Measurements from ENCODE around the gene TSPAN15. TPM values are rescaled to one million over a fixed set of nuclear protein-coding genes. Genes with fewer than 3 reads are reported as not detected.

The TSPAN15 gene
- total and polyA plus RNA-seq, 4 donors: 44.3 to 68.4 (median 55.0) TPM

GRCh38 chr10:69480068-69480412, 28.8 kb downstream of the TSPAN15 start:
- Histone ChIP-seq H3K36me3 (ENCODE audit: control insufficient read depth in 4 of 4, insufficient read depth in 4 of 4, low read length in 4 of 4) (peaks cover 0 to 2% (median 0%) of the 10 kb centered on the region in 4 donors), H3K4me1 (ENCODE audit: control insufficient read depth in 5 of 5, insufficient read depth in 5 of 5, low read length in 5 of 5) (peaks cover 5 to 27% (median 19%) of the 10 kb centered on the region in 5 donors), H3K4me3 (no peak overlapping the region), H3K9me3 (ENCODE audit: control insufficient read depth in 4 of 4, insufficient read depth in 3 of 4, low read length in 3 of 4) (no peaks in the 10 kb centered on the region), H3K27me3 (ENCODE audit: control insufficient read depth in 3 of 3, insufficient read depth in 3 of 3, low read length in 2 of 3) (no peaks in the 10 kb centered on the region), H3K9ac (ENCODE audit: insufficient read depth in 1 of 2, low read length in 2 of 2) (peak overlapping the region in 1 of 2 donors; percentile 11), H3K27ac (ENCODE audit: low read depth in 1 of 2, low read length in 1 of 2) (peak overlapping the region; percentile 72 to 88)
- peak in 2 of 3 donors; percentile 56 to 71 for DNase-seq
- TF ChIP-seq CTCF (IDR thresholded peaks at IDR 0.05; ENCODE audit: control extremely low read depth, extremely low read depth): no peak
- ATAC-seq (ENCODE audit: insufficient read depth, low FRiP score): no peak
- 12 to 29% methylated on average over 1 of the region's 1 CpG for WGBS, 2 donors

GRCh38 chr10:69481305-69481704, 30.0 kb downstream of the TSPAN15 start:
- peaks cover 0 to 6% (median 0%) of the 10 kb centered on the region in 4 donors for H3K36me3 ChIP-seq (ENCODE audit: control insufficient read depth in 4 of 4, insufficient read depth in 4 of 4, low read length in 4 of 4)
- ATAC-seq (ENCODE audit: insufficient read depth, low FRiP score): no peak
- TF ChIP-seq CTCF (IDR thresholded peaks at IDR 0.05; ENCODE audit: control extremely low read depth, extremely low read depth): no peak
- peaks cover 5 to 30% (median 14%) of the 10 kb centered on the region in 5 donors for H3K4me1 ChIP-seq (ENCODE audit: control insufficient read depth in 5 of 5, insufficient read depth in 5 of 5, low read length in 5 of 5)
- H3K27me3 ChIP-seq (ENCODE audit: control insufficient read depth in 3 of 3, insufficient read depth in 3 of 3, low read length in 2 of 3): no peaks in the 10 kb centered on the region
- peak in 2 of 3 donors; percentile 41 to 65 for DNase-seq
- H3K9me3 ChIP-seq (ENCODE audit: control insufficient read depth in 4 of 4, insufficient read depth in 3 of 4, low read length in 3 of 4): no peaks in the 10 kb centered on the region
- H3K9ac ChIP-seq (ENCODE audit: insufficient read depth in 1 of 2, low read length in 2 of 2): no peak overlapping the region
- H3K4me3 ChIP-seq: no peak overlapping the region
- peak overlapping the region; percentile 72 to 84 for H3K27ac ChIP-seq (ENCODE audit: low read depth in 1 of 2, low read length in 1 of 2)
- WGBS, 2 donors: 39 to 56% methylated on average over 6 of the region's 6 CpGs

GRCh38 chr10:69481811-69482524, 30.7 kb downstream of the TSPAN15 start:
- TF ChIP-seq CTCF (IDR thresholded peaks at IDR 0.05; ENCODE audit: control extremely low read depth, extremely low read depth): no peak
- no peak overlapping the region for H3K9ac ChIP-seq (ENCODE audit: insufficient read depth in 1 of 2, low read length in 2 of 2)
- no peaks in the 10 kb centered on the region for H3K27me3 ChIP-seq (ENCODE audit: control insufficient read depth in 3 of 3, insufficient read depth in 3 of 3, low read length in 2 of 3)
- H3K27ac ChIP-seq (ENCODE audit: low read depth in 1 of 2, low read length in 1 of 2): peak overlapping the region; percentile 41 to 84
- no peaks in the 10 kb centered on the region for H3K9me3 ChIP-seq (ENCODE audit: control insufficient read depth in 4 of 4, insufficient read depth in 3 of 4, low read length in 3 of 4)
- no peak overlapping the region for H3K4me3 ChIP-seq
- 86 to 89% methylated on average over 4 of the region's 4 CpGs for WGBS, 2 donors
- ATAC-seq (ENCODE audit: insufficient read depth, low FRiP score) (no peak), DNase-seq (no peak)
- peaks cover 0 to 12% (median 0%) of the 10 kb centered on the region in 4 donors for H3K36me3 ChIP-seq (ENCODE audit: control insufficient read depth in 4 of 4, insufficient read depth in 4 of 4, low read length in 4 of 4)
- H3K4me1 ChIP-seq (ENCODE audit: control insufficient read depth in 5 of 5, insufficient read depth in 5 of 5, low read length in 5 of 5): peaks cover 5 to 30% (median 14%) of the 10 kb centered on the region in 5 donors
